IMR-90 (cell line): Measurements from ENCODE around the gene GRID2IP. TPM values are rescaled to one million over a fixed set of nuclear protein-coding genes. Genes with fewer than 3 reads are reported as not detected.

Experiments
- ATAC-seq: fragments of 200-7000 bp; cut with Tn5 transposase; 2 replicates; pipeline ENCODE4 v1.9.1; 2020; ENCODE audit warnings: low read depth, mild to moderate bottlenecking, moderate library complexity
- BruUV-seq: library from RNA; stranded (reverse); fragments of 400-500 nt; replicated peaks from 2 replicates; lab custom pipeline; 2021; lab: Mats Ljungman, UMichigan
- CTCF ChIA-PET: fragments of 300-600 bp; formaldehyde crosslinking; extraction: SDS; loops from one replicate; lab custom pipeline; 2021; ENCODE audit warnings: antibody characterized with exemption; lab: Yijun Ruan, JAX
- POLR2A ChIA-PET: fragments of 300-600 bp; sonication (Branson Sonifier 250); formaldehyde crosslinking; loops from one replicate; lab custom pipeline; 2022; ENCODE audit warnings: antibody characterized with exemption; ENCODE audit not compliant: unreplicated experiment; lab: Charles Lee
- DNase-seq: peaks from one replicate; pipeline ENCODE4 v3.0.0; 2013
- H2AFZ ChIP-seq: replicated peaks from 2 replicates; pipeline ENCODE3; 2013; ENCODE audit warnings: low read length, mild to moderate bottlenecking; ENCODE audit not compliant: poor library complexity
- H2AK5ac ChIP-seq: 2 replicates; pipeline ENCODE4 v1.6.1; 2013; ENCODE audit warnings: low read depth, low read length, inconsistent platforms
- H2AK9ac ChIP-seq: replicated peaks from 2 replicates; pipeline ENCODE3; 2013; ENCODE audit warnings: mild to moderate bottlenecking, low read depth, low read length, moderate library complexity; ENCODE audit not compliant: poor library complexity
- H2BK120ac ChIP-seq: 2 replicates; pipeline ENCODE4 v1.6.1; 2013; ENCODE audit warnings: low read depth, low read length, inconsistent platforms
- H2BK15ac ChIP-seq: 3 replicates; pipeline ENCODE4 v1.6.1; 2013; ENCODE audit warnings: low read depth, low read length, inconsistent platforms
- H2BK20ac ChIP-seq: 2 replicates; pipeline ENCODE4 v1.6.1; 2013; ENCODE audit warnings: low read depth, mild to moderate bottlenecking, inconsistent platforms, low read length, moderate library complexity
- H2BK5ac ChIP-seq: 2 replicates; pipeline ENCODE4 v1.6.1; 2013; ENCODE audit warnings: mild to moderate bottlenecking, low read depth, low read length, inconsistent platforms; ENCODE audit not compliant: poor library complexity, severe bottlenecking
- H3K14ac ChIP-seq: replicated peaks from 2 replicates; pipeline ENCODE4 v1.6.1; 2013; ENCODE audit warnings: low read depth, low read length, inconsistent platforms
- H3K18ac ChIP-seq: 2 replicates; pipeline ENCODE4 v1.6.1; 2013; ENCODE audit warnings: low read depth, low read length, control low read depth
- H3K23ac ChIP-seq: 2 replicates; pipeline ENCODE4 v1.6.1; 2013; ENCODE audit warnings: low read depth, low read length, inconsistent platforms
- H3K27ac ChIP-seq: 2 replicates; pipeline ENCODE4 v1.5.1; 2013; ENCODE audit warnings: mild to moderate bottlenecking, control low read depth, low read length; ENCODE audit not compliant: insufficient read depth
- H3K27me3 ChIP-seq: 2 replicates; pipeline ENCODE4 v1.6.1; 2013; ENCODE audit warnings: low read length; ENCODE audit not compliant: control insufficient read depth, insufficient read depth
- H3K36me3 ChIP-seq: 2 replicates; pipeline ENCODE4 v1.6.1; 2013; ENCODE audit warnings: low read length, mixed read lengths; ENCODE audit not compliant: control insufficient read depth, insufficient read depth
- H3K4ac ChIP-seq: 2 replicates; pipeline ENCODE4 v1.6.1; 2013; ENCODE audit warnings: low read depth, low read length, inconsistent platforms
- H3K4me1 ChIP-seq: 2 replicates; pipeline ENCODE4 v1.6.1; 2013; ENCODE audit warnings: low read length, mixed read lengths; ENCODE audit not compliant: control insufficient read depth, insufficient read depth
- H3K4me2 ChIP-seq: 2 replicates; pipeline ENCODE4 v1.6.1; 2013; ENCODE audit warnings: low read depth, mild to moderate bottlenecking, control low read depth, low read length, moderate library complexity
- H3K4me3 ChIP-seq: 2 replicates; pipeline ENCODE4 v1.5.1; 2013; ENCODE audit warnings: low read depth, mild to moderate bottlenecking, control low read depth, low read length, moderate library complexity; ENCODE audit not compliant: insufficient read depth
- H3K56ac ChIP-seq: 2 replicates; pipeline ENCODE4 v1.6.1; 2013; ENCODE audit warnings: low read length, inconsistent platforms; ENCODE audit not compliant: insufficient read depth; ENCODE audit errors: extremely low read depth
- H3K79me1 ChIP-seq, 2 experiments: 2 replicates each; pipeline ENCODE4 v1.6.1; 2013; ENCODE audit warnings: low read length in 2 of 2, inconsistent platforms in 1 of 2, low read depth in 1 of 2
- H3K9ac ChIP-seq: 2 replicates; pipeline ENCODE4 v1.6.1; 2013; ENCODE audit warnings: low read depth, low read length, control low read depth
- H3K9me1 ChIP-seq: 2 replicates; pipeline ENCODE4 v1.6.1; 2013; ENCODE audit warnings: low read length, inconsistent platforms; ENCODE audit not compliant: insufficient read depth
- H3K9me3 ChIP-seq: 2 replicates; pipeline ENCODE4 v1.6.1; 2013; ENCODE audit warnings: low read length; ENCODE audit not compliant: control insufficient read depth, insufficient read depth
- H4K20me1 ChIP-seq: 2 replicates; pipeline ENCODE4 v1.6.1; 2013; ENCODE audit warnings: low read length, inconsistent platforms; ENCODE audit not compliant: insufficient read depth
- H4K5ac ChIP-seq: 2 replicates; pipeline ENCODE4 v1.6.1; 2013; ENCODE audit warnings: mild to moderate bottlenecking, low read depth, low read length, control low read depth
- H4K8ac ChIP-seq, 2 experiments: 2 replicates each; pipeline ENCODE4 v1.6.1; 2013; ENCODE audit warnings: low read depth in 2 of 2, low read length in 2 of 2, control low read depth in 1 of 2, inconsistent platforms in 1 of 2
- H4K91ac ChIP-seq: 2 replicates; pipeline ENCODE4 v1.6.1; 2013; ENCODE audit warnings: low read depth, low read length, inconsistent platforms; ENCODE audit not compliant: insufficient read depth
- BHLHE40 ChIP-seq: fragments of 150-350 bp; IDR thresholded peaks from 2 replicates; pipeline ENCODE4 v1.6.1; 2016; ENCODE audit warnings: mild to moderate bottlenecking, low read depth, low read length
- CEBPB ChIP-seq: IDR thresholded peaks from 2 replicates; pipeline ENCODE4 v1.6.1; 2012; ENCODE audit warnings: low read depth, low read length, improper control_type of control experiment
- CHD1 ChIP-seq: IDR thresholded peaks from 2 replicates; pipeline ENCODE4 v1.6.1; 2012; ENCODE audit warnings: low read depth, low read length, improper control_type of control experiment
- CTCF ChIP-seq: conservative IDR thresholded peaks from 2 replicates; pipeline ENCODE4 v1.5.1; 2012; ENCODE audit warnings: mild to moderate bottlenecking, low read depth, low read length, improper control_type of control experiment
- ELK1 ChIP-seq: fragments of 150-350 bp; IDR thresholded peaks from 2 replicates; pipeline ENCODE4 v1.6.1; 2016; ENCODE audit warnings: low read depth, mild to moderate bottlenecking, low read length, moderate library complexity, borderline replicate concordance
- FOS ChIP-seq: fragments of 150-350 bp; IDR thresholded peaks from 2 replicates; pipeline ENCODE4 v1.6.1; 2016; ENCODE audit warnings: low read depth, low read length
- MAFK ChIP-seq: IDR thresholded peaks from 2 replicates; pipeline ENCODE4 v1.6.1; 2012; ENCODE audit warnings: low read depth, low read length, improper control_type of control experiment
- MAZ ChIP-seq: IDR thresholded peaks from 2 replicates; pipeline ENCODE4 v1.6.1; 2012; ENCODE audit warnings: low read depth, mild to moderate bottlenecking, low read length, improper control_type of control experiment, moderate library complexity, borderline replicate concordance
- MXI1 ChIP-seq: IDR thresholded peaks from 2 replicates; pipeline ENCODE4 v1.6.1; 2012; ENCODE audit warnings: low read depth, mild to moderate bottlenecking, low read length, moderate library complexity, borderline replicate concordance
- NFE2L2 ChIP-seq: fragments of 150-350 bp; IDR thresholded peaks from 2 replicates; pipeline ENCODE4 v1.6.1; 2016; ENCODE audit warnings: low read depth, mild to moderate bottlenecking, low read length
- POLR2A ChIP-seq: IDR thresholded peaks from 2 replicates; pipeline ENCODE4 v1.6.1; 2012; ENCODE audit warnings: mild to moderate bottlenecking, low read depth, low read length
- RAD21 ChIP-seq: IDR thresholded peaks from 2 replicates; pipeline ENCODE4 v1.6.1; 2012; ENCODE audit warnings: low read length, improper control_type of control experiment
- RCOR1 ChIP-seq: IDR thresholded peaks from 2 replicates; pipeline ENCODE4 v1.6.1; 2012; ENCODE audit warnings: mild to moderate bottlenecking, low read length, improper control_type of control experiment; ENCODE audit not compliant: insufficient replicate concordance
- RFX5 ChIP-seq: IDR thresholded peaks from 2 replicates; pipeline ENCODE4 v1.8.0; 2012; ENCODE audit warnings: low read depth, mild to moderate bottlenecking, low read length, moderate library complexity
- SMC3 ChIP-seq: fragments of 150-350 bp; IDR thresholded peaks from 2 replicates; pipeline ENCODE4 v1.6.1; 2016; ENCODE audit warnings: low read depth, mild to moderate bottlenecking, antibody characterized with exemption, low read length, moderate library complexity
- USF2 ChIP-seq: fragments of 150-350 bp; IDR thresholded peaks from 2 replicates; pipeline ENCODE4 v1.6.1; 2017; ENCODE audit warnings: mild to moderate bottlenecking, antibody characterized with exemption, low read length, low read depth
- WGBS, 2 experiments: methylation state at CpG; one replicate each; pipeline versions ENCODE4 v1.1.5 to v1.1.7; 2013; ENCODE audit warnings: missing lambda C conversion rate in 2 of 2; ENCODE audit not compliant: insufficient read length in 1 of 2; ENCODE audit errors: extremely low coverage in 2 of 2; 5-methylcytosine and 5-hydroxymethylcytosine counted together
- dilution Hi-C: fragments of 300-500 bp; cut with HindIII; formaldehyde crosslinking; loops from one replicate; pipeline ENCODE4 v1.14.3; 2018; ENCODE audit warnings: low sequenced_read_pairs; ENCODE audit not compliant: unreplicated experiment
- in situ Hi-C: fragments of 300-500 bp; cut with MboI; formaldehyde crosslinking; loops from 3 replicates; pipeline ENCODE4 v1.14.3; 2019; ENCODE audit warnings: low sequenced_read_pairs, inconsistent platforms, mixed read lengths
- intact Hi-C: fragments of 100-400 bp; cut with micrococcal nuclease; formaldehyde crosslinking; loops from 2 replicates; pipeline ENCODE4 v1.10.0; 2022
- polyA plus RNA-seq, 3 experiments: library from polyadenylated mRNA; depleted of rRNA; stranded (reverse); fragments of >200 nt; gene quantifications; 2 replicates each; pipeline ENCODE4 v1.2.3, GENCODE V29; 2012; ENCODE audit warnings: low replicate concordance in 1 of 3
- total RNA-seq: library from RNA; depleted of rRNA; stranded (reverse); fragments of >200 nt; gene quantifications from 2 replicates; pipeline ENCODE4 v1.2.3, GENCODE V29; 2012

The GRID2IP gene
- total and polyA plus RNA-seq, 2 of the 4 experiments (the other 2 are of a cell fraction), result not detected

GRCh38 chr7:6465862-6466261 is 85.4 kb downstream of the GRID2IP start:
- Histone ChIP-seq H3K56ac (no peak overlapping the region), H4K91ac (no peak overlapping the region), H2AK5ac (no peak overlapping the region), H3K27ac (no peak overlapping the region), H3K9me1 (peaks cover 9% of the 10 kb centered on the region; the same call in 1 of the 2 replicates), H2BK5ac (no peak overlapping the region), H3K36me3 (peaks cover 58% of the 10 kb centered on the region), H3K79me1 (peaks cover 37 to 74% of the 10 kb centered on the region in 2 experiments), H4K20me1 (peaks cover 48% of the 10 kb centered on the region), H2BK120ac (no peak overlapping the region), H3K27me3 (no peaks in the 10 kb centered on the region), H3K14ac (no peak overlapping the region), H3K23ac (no peak overlapping the region), H2BK15ac (no peak overlapping the region), H3K4me3 (no peak overlapping the region), H3K18ac (no peak overlapping the region), H3K9me3 (no peaks in the 10 kb centered on the region), H3K4ac (no peak overlapping the region), H2AK9ac (peak overlapping the region; percentile 37), H3K9ac (no peak overlapping the region), H3K4me2 (no peak overlapping the region), H2AFZ (no peak overlapping the region), H2BK20ac (no peak overlapping the region), H4K5ac (no peak overlapping the region), H3K4me1 (peaks cover 3% of the 10 kb centered on the region; the same call in 1 of the 2 replicates), H4K8ac (0 out of 4 replicates have a peak overlapping the region, but pooled peaks of 1 of the 2 experiments have one; percentile 3)
- WGBS, 2 experiments, result 100% methylated on average over 3 of the region's 8 CpGs; no CpG with 5 or more reads in 1 of the 2 experiments
- ATAC-seq, result no peak
- DNase-seq, result no peak
- no TSS peak for BruUV-seq
- in situ Hi-C loops (no loop called here), intact Hi-C loops (no loop called here), dilution Hi-C loops (no loop called here)
- ChIA-PET POLR2A (no interaction called here), CTCF (no interaction called here)
- no peak for TF ChIP-seq CTCF
- TF ChIP-seq FOS, result no peak
- TF ChIP-seq ELK1, result no peak
- TF ChIP-seq POLR2A, result no peak
- no peak for TF ChIP-seq MXI1
- no peak for TF ChIP-seq SMC3
- no peak for TF ChIP-seq MAFK
- TF ChIP-seq RCOR1, result no peak
- no peak for TF ChIP-seq NFE2L2
- TF ChIP-seq USF2, result no peak
- TF ChIP-seq BHLHE40, result no peak
- TF ChIP-seq CHD1, result no peak
- TF ChIP-seq RAD21, result no peak
- TF ChIP-seq CEBPB, result no peak
- no peak for TF ChIP-seq MAZ
- TF ChIP-seq RFX5, result no peak
